Stomach (tissue), 9 donors: ENCODE results near the gene IGDCC3. TPM values are rescaled to one million over a fixed set of nuclear protein-coding genes. Genes with fewer than 3 reads are reported as not detected.

Source experiments
- DNase-seq, 2 donors: peaks; one replicate each; pipeline versions ENCODE4 v3.0.0 to v3.0.0-alpha.2; 2013 to 2019
- H3K27ac ChIP-seq, 5 donors: fragments of 200-600 bp in 4 of 5; sonication (generic) in 4 of 5; one replicate each; pipeline ENCODE4 v1.5.1; 2013 to 2019; ENCODE audit warnings: mild to moderate bottlenecking in 1 of 5, moderate library complexity in 1 of 5
- H3K27me3 ChIP-seq, 3 donors: fragments of 200-600 bp; sonication (generic); one replicate each; pipeline ENCODE4 v1.5.1; 2017 to 2019; ENCODE audit warnings: mixed run types in 1 of 3
- H3K36me3 ChIP-seq, 4 donors: fragments of 200-600 bp; sonication (generic); 1 replicate in 3 of 4; 2 replicates in 1 of 4; pipeline ENCODE4 v1.5.1; 2016 to 2019
- H3K4me1 ChIP-seq, 4 donors: fragments of 200-600 bp; sonication (generic); one replicate each; pipeline ENCODE4 v1.5.1; 2016 to 2019
- H3K4me3 ChIP-seq, 4 donors: fragments of 200-600 bp; sonication (generic) in 3 of 4; one replicate each; pipeline ENCODE4 v1.5.1; 2016 to 2019; ENCODE audit warnings: mild to moderate bottlenecking in 1 of 4
- H3K9me3 ChIP-seq, 4 donors: fragments of 200-600 bp; sonication (generic); one replicate each; pipeline ENCODE4 v1.5.1; 2016 to 2019
- EP300 ChIP-seq: sonication (generic); formaldehyde crosslinking; IDR thresholded peaks from one replicate; pipeline ENCODE4 v1.6.1; 2017; ENCODE audit warnings: antibody characterized with exemption
- POLR2A ChIP-seq, 4 donors: fragments of 450-650 bp; IDR thresholded peaks; one replicate each; pipeline ENCODE4 v1.6.1; 2016; ENCODE audit warnings: antibody characterized with exemption in 4 of 4, control low read depth in 2 of 4, mild to moderate bottlenecking in 1 of 4, moderate library complexity in 1 of 4
- POLR2AphosphoS5 ChIP-seq, 3 donors: sonication (generic); formaldehyde crosslinking; IDR thresholded peaks; one replicate each; pipeline ENCODE4 v1.6.1; 2016; ENCODE audit warnings: antibody characterized with exemption in 3 of 3
- WGBS, 5 donors: extraction: QIAGEN DNeasy Blood & Tissue Kit in 3 of 5; methylation state at CpG; one replicate each; pipeline versions ENCODE4 v1.1.5 to v1.1.7; 2013 to 2018; 5-methylcytosine and 5-hydroxymethylcytosine counted together
- intact Hi-C: fragments of 100-400 bp; cut with DNase I; formaldehyde crosslinking; loops from one replicate; pipeline ENCODE4 v1.15.1; 2023; ENCODE audit warnings: low total_unique reads
- polyA plus RNA-seq, 3 donors: library from polyadenylated mRNA; stranded (reverse); fragments of 200-250 nt; gene quantifications; one replicate each; pipeline ENCODE4 v1.2.3, GENCODE V29; 2013
- total RNA-seq, 5 donors: library from RNA; depleted of rRNA; stranded (reverse); fragments of >200 nt; gene quantifications; one replicate each; pipeline versions ENCODE4 v1.1.0 to v1.2.3, GENCODE V29; 2014 to 2016
- TF ChIP-seq, protein P1 (sequence below), 7 experiments: fragments of 450-650 bp in 4 of 7; fragments of 200-600 bp in 3 of 7; sonication (generic) in 3 of 7; IDR thresholded peaks; one replicate each; pipeline ENCODE4 v1.5.1; 2016 to 2019; ENCODE audit warnings: antibody characterized with exemption in 7 of 7, control low read depth in 2 of 7, mild to moderate bottlenecking in 1 of 7
- donor health status: healthy with polysubstance abuse.
- donor health status: Bipolar disorder and iron deficiency.
- donor health status: healthy.

Gene IGDCC3
- total and polyA plus RNA-seq, 8 donors: 0.08 to 5.8 (median 0.89) TPM; not detected in 4

DNA sequence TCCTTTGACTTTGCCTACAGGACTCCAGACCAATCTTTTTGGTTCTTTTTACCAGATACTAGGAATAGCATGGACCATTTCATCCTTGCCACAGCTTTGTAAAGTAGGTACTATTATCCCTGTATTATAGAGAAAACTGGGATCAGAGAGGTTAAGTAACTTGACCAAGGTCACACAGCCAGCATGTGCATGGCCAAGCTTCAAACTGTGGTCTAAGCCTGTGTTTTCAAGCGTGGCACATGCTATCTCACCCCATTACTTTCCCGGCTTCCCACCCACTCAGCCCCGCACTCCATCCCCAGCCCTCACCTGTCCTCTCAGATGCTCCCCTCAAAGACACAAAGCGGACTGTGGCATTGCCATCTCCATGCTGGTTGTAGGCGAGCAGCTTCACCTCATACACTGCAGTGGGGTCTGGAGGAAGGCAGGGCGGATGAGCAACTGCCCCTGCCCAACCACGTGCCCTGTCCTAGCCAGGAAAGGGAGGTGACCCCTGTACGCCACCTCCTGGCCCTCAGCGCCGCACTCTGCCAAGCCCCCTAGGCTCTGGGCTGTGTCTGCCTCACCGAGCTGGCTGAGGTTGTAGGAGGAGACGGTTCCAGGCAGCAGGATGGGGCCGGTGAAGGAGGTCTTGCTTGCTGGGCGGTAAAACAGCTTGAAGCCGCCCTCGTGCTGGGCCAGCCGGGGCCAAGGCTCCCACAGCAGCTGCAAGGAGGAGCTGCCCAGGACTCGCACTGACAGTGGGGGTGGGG, 47.6 kb downstream of the IGDCC3 start:
- DNase-seq: no peak
- Histone ChIP-seq H3K9me3 (no peaks in the 10 kb centered on the region), H3K27me3 (peaks cover 0 to 23% (median 0%) of the 10 kb centered on the region in 3 donors), H3K4me3 (no peak overlapping the region), H3K36me3 (no peaks in the 10 kb centered on the region), H3K27ac (no peak overlapping the region), H3K4me1 (peaks cover 0 to 8% (median 0%) of the 10 kb centered on the region in 4 donors)
- 84 to 90% (median 89%) methylated on average over 15 to 18 of the region's 18 CpGs for WGBS, 5 donors
- no peak for TF ChIP-seq POLR2A (IDR thresholded peaks at IDR 0.05)
- intact Hi-C loops: no loop called here

GRCh38 chr15:65329288-65329983, 48.4 kb downstream of the IGDCC3 start:
- intact Hi-C loops: no loop called here

DNA sequence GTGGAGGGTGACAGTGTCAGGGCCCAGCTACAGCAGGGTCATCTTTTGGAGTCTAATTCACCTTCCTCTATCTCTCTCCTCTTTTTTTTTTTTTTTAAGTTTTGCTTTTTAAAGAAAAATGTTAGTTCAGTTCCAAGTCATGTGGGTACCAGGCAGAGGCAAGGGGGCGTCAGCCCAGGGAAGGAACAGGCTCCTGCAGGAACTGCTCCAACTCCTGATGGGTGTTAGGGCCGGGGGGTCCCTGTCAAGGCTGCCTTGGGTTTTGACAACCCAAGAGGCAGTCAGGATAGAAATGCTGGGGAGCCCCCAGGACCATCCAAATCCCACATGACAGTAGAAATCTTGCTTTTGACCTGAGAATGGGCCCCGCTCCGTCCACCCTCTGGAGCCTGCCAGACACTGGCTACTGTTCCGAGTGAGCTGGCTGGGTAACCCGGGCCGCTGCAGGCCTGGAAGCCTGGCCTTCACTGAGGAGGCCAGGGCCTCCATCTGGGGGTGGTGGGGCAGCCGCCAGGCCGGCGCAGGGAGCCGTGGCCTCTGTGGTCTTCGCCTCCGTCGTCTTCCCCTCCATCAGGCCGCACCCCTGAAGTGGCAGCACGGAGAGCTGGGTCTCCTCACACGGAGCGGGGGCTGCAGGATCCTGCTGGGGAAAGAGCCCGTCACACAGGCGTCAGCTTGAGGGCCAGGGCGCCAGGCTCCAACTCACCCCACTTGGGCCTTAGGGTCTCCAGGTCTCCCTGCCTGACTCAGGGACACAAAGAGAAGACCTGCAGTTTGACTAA, 49.1 kb downstream of the IGDCC3 start:
- H3K27me3 ChIP-seq: peaks cover 0 to 10% (median 0%) of the 10 kb centered on the region in 3 donors
- H3K27ac ChIP-seq: no peak overlapping the region
- intact Hi-C loops: no loop called here
- no peak overlapping the region for H3K4me3 ChIP-seq
- peaks cover 0 to 8% (median 0%) of the 10 kb centered on the region in 4 donors for H3K4me1 ChIP-seq
- H3K36me3 ChIP-seq: no peaks in the 10 kb centered on the region
- no peaks in the 10 kb centered on the region for H3K9me3 ChIP-seq
- WGBS, 5 donors: 80 to 94% (median 90%) methylated on average over 4 to 21 of the region's 21 CpGs
- TF ChIP-seq, protein P1, sequence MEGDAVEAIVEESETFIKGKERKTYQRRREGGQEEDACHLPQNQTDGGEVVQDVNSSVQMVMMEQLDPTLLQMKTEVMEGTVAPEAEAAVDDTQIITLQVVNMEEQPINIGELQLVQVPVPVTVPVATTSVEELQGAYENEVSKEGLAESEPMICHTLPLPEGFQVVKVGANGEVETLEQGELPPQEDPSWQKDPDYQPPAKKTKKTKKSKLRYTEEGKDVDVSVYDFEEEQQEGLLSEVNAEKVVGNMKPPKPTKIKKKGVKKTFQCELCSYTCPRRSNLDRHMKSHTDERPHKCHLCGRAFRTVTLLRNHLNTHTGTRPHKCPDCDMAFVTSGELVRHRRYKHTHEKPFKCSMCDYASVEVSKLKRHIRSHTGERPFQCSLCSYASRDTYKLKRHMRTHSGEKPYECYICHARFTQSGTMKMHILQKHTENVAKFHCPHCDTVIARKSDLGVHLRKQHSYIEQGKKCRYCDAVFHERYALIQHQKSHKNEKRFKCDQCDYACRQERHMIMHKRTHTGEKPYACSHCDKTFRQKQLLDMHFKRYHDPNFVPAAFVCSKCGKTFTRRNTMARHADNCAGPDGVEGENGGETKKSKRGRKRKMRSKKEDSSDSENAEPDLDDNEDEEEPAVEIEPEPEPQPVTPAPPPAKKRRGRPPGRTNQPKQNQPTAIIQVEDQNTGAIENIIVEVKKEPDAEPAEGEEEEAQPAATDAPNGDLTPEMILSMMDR (IDR thresholded peaks at IDR 0.05): no peak
- TF ChIP-seq EP300: no peak
- no peak for TF ChIP-seq POLR2AphosphoS5 (IDR thresholded peaks at IDR 0.05)
- TF ChIP-seq POLR2A (IDR thresholded peaks at IDR 0.05): no peak
- no peak for DNase-seq

More at GRCh38 chr15:65329288-65329983, 48.4 kb downstream of the IGDCC3 start:
- Histone ChIP-seq H3K27ac (no peak overlapping the region), H3K9me3 (no peaks in the 10 kb centered on the region), H3K27me3 (peaks cover 0 to 17% (median 0%) of the 10 kb centered on the region in 3 donors), H3K36me3 (no peaks in the 10 kb centered on the region), H3K4me3 (no peak overlapping the region), H3K4me1 (peaks cover 0 to 8% (median 0%) of the 10 kb centered on the region in 4 donors)
- WGBS, 5 donors: 92 to 95% (median 94%) methylated on average over 17 to 21 of the region's 21 CpGs
- DNase-seq: no peak
- TF ChIP-seq POLR2A (IDR thresholded peaks at IDR 0.05) (no peak), POLR2AphosphoS5 (IDR thresholded peaks at IDR 0.05) (no peak), EP300 (no peak)
- TF ChIP-seq, protein P1 (IDR thresholded peaks at IDR 0.05): no peak

DNA sequence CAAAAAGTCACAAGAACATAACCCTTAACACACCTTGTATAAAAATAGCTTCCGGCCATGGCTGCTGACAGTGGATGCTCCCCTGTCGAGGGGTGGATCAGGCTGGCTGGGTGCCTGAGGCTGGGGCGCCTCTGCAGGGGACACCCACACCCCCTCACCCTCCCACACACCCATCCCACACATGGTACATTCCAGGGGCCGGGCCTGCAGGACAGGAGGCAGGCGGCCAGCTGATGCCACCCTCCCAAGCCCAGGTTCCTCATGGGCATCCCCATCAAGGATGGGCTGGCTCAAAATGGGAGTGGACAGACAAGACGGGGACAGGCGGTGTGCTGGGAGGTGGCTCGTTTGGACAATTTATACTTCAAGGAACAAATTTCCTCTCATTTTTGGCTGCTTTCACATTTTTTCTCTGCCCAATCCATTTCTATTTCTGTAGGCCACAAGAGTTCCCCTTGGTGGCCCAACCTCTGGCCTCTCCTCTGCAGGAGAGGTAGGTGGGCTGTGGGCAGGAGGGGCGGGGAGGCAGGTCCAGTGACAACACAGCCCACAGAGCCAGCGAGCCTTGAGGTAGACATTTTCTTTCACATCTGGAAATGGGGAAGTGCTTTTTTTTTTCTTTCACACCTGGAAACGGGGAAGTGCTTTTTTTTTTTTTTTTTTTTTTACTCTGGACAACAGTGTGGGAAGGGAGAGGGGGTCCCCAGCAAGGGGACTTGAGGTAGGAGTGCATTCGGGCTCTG, 50.0 kb downstream of the IGDCC3 start:
- H3K27me3 ChIP-seq: peaks cover 0 to 4% (median 0%) of the 10 kb centered on the region in 3 donors
- no peak overlapping the region for H3K27ac ChIP-seq
- no peak overlapping the region for H3K4me3 ChIP-seq
- H3K36me3 ChIP-seq: no peaks in the 10 kb centered on the region
- intact Hi-C loops: no loop called here
- 71 to 84% (median 80%) methylated on average over 12 of the region's 12 CpGs for WGBS, 5 donors
- DNase-seq: no peak
- H3K9me3 ChIP-seq: no peaks in the 10 kb centered on the region
- H3K4me1 ChIP-seq: peaks cover 0 to 12% (median 0%) of the 10 kb centered on the region in 4 donors
- no peak for TF ChIP-seq POLR2A (IDR thresholded peaks at IDR 0.05)
- TF ChIP-seq EP300: no peak
- TF ChIP-seq, protein P1 (IDR thresholded peaks at IDR 0.05): no peak
- TF ChIP-seq POLR2AphosphoS5 (IDR thresholded peaks at IDR 0.05): no peak
